Fibroblast of peridontal ligament (primary cell): ENCODE results near the gene TARS1.
"Not testable (repeated sequence)": the region's sequence is repeated elsewhere in the genome, so short reads cannot be mapped to it uniquely, and the experiment has no call there.

Experiments used
- DNase-seq: peaks from one replicate; pipeline ENCODE4 v3.0.0-alpha.2; 2010; ENCODE audit errors: extremely low read depth

TARS1 gene

GRCh38 chr5:33488558-33489355, 48.0 kb downstream of the TARS1 start:
- DNase-seq: no peak

GRCh38 chr5:33489481-33490067, 48.8 kb downstream of the TARS1 start:
- DNase-seq: no peak

- DNase-seq: no peak
Observed at GRCh38 chr5:33490071-33490665, 49.4 kb downstream of the TARS1 start.

GRCh38 chr5:33491941-33492340, 51.2 kb downstream of the TARS1 start:
- peak; percentile 74 for DNase-seq

- no peak for DNase-seq
Observed at GRCh38 chr5:33494466-33494865, 53.7 kb downstream of the TARS1 start.

GRCh38 chr5:33501260-33501659, 60.5 kb downstream of the TARS1 start:
- no peak for DNase-seq

- DNase-seq: no peak
Observed at GRCh38 chr5:33501899-33502298, 61.1 kb downstream of the TARS1 start.

GRCh38 chr5:33504570-33504969, 63.8 kb downstream of the TARS1 start:
- DNase-seq: no peak

- no peak for DNase-seq
Observed at GRCh38 chr5:33507426-33507825, 66.7 kb downstream of the TARS1 start.

GRCh38 chr5:33509036-33509435, 68.3 kb downstream of the TARS1 start:
- peak; percentile 52 for DNase-seq

- DNase-seq: peak; percentile 34
Observed at GRCh38 chr5:33513462-33514185, 72.9 kb downstream of the TARS1 start.

GRCh38 chr5:33515366-33515765, 74.6 kb downstream of the TARS1 start:
- not testable (repeated sequence) for DNase-seq

GRCh38 chr5:33516421-33516820, 75.7 kb downstream of the TARS1 start:
- DNase-seq: peak; percentile 17
